ENCODE measurements around the gene ATXN10. TPM values are rescaled to one million over a fixed set of nuclear protein-coding genes. Genes with fewer than 3 reads are reported as not detected.

Gene ATXN10
- total and polyA plus RNA-seq, 10 of the 15 experiments (the other 5 are each of a cell fraction or from before 2014, with no cell fraction given) = 29.2 to 249 (median 146) TPM

DNA sequence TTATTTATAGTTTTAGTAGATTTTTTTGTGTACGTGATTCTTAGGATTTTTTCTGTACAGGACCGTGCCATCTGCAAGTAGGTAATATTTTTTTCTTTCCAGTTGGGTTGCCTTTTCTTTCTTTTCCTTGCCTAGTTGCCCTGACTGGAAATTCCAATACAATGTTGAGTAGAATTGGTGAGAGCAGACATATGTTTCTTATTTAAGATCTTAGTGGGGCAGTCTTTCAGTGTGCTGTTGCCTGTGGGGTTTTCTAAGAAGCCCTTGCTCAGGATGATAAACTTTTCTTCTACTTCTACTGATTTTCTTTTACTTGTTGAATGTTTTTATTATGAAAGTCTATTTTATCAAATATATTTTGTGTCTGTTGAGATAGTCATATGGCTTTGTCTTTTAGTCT, 33.0 kb downstream of the ATXN10 start:
- ChIA-PET CTCF (interaction anchor here (0.7 kb wide), 1 partner anchor 158 kb away, joined by 3 read pairs; no protein-coding TSS in a partner anchor), POLR2A (no interaction called here), SMC1A (ENCODE audit: uncharacterized antibody, unreplicated experiment) (no interaction called here), RAD21 (ENCODE audit: unreplicated experiment) (interaction anchor here (0.7 kb wide), 1 partner anchor 917 kb away, joined by 3 read pairs; no protein-coding TSS in a partner anchor)
- Histone ChIP-seq H3K4me2 (ENCODE audit: control insufficient read depth, insufficient read depth) (no peak overlapping the region), H3K4me1 (ENCODE audit: control insufficient read depth, insufficient read depth, low read length) (no peaks in the 10 kb centered on the region), H4K20me1 (ENCODE audit: control insufficient read depth, insufficient read depth) (no peaks in the 10 kb centered on the region; the same call in 1 of the 2 replicates), H3K27ac (ENCODE audit: control insufficient read depth, insufficient read depth) (no peak overlapping the region), H3K36me3 (ENCODE audit: control insufficient read depth in 2 of 2, insufficient read depth in 2 of 2, low read length in 1 of 2) (peaks cover 4 to 18% of the 10 kb centered on the region in 2 experiments; a peak in 3 of 4 replicates), H3K4me3 (no peak overlapping the region), H3K9me3 (replicated peaks; ENCODE audit: control insufficient read depth, insufficient read depth, low read length) (no peaks in the 10 kb centered on the region), H3K9ac (ENCODE audit: control insufficient read depth, insufficient read depth, low read length) (no peak overlapping the region), H3K27me3 (replicated peaks in 1 of 2; ENCODE audit: control insufficient read depth in 2 of 2, insufficient read depth in 2 of 2, low read length in 1 of 2) (no peaks in the 10 kb centered on the region), H3K79me2 (ENCODE audit: control insufficient read depth, insufficient read depth, low read length) (peaks cover 3% of the 10 kb centered on the region), H2AFZ (ENCODE audit: control insufficient read depth, low read depth, low read length) (no peak overlapping the region)
- no peak for DNase-seq (ENCODE audit: low read depth, low spot score)
- no peak for FAIRE-seq
- BruUV-seq (replicated peaks) = no TSS peak
- TF ChIP-seq KDM1A (IDR thresholded peaks at IDR 0.05; ENCODE audit: borderline replicate concordance) (no peak), SREBF2 (IDR thresholded peaks at IDR 0.05; ENCODE audit: low read length) (no peak), CEBPB (IDR thresholded peaks at IDR 0.05; ENCODE audit: borderline replicate concordance in 1 of 2, low read depth in 2 of 2, low read length in 2 of 2) (no peak), DPF2 (IDR thresholded peaks at IDR 0.05) (no peak), PAX5 (IDR thresholded peaks at IDR 0.05; ENCODE audit: borderline replicate concordance, low read depth, low read length) (no peak), IRF4 (IDR thresholded peaks at IDR 0.05; ENCODE audit: low read depth, low read length) (no peak)
- TF ChIP-seq, protein P1, sequence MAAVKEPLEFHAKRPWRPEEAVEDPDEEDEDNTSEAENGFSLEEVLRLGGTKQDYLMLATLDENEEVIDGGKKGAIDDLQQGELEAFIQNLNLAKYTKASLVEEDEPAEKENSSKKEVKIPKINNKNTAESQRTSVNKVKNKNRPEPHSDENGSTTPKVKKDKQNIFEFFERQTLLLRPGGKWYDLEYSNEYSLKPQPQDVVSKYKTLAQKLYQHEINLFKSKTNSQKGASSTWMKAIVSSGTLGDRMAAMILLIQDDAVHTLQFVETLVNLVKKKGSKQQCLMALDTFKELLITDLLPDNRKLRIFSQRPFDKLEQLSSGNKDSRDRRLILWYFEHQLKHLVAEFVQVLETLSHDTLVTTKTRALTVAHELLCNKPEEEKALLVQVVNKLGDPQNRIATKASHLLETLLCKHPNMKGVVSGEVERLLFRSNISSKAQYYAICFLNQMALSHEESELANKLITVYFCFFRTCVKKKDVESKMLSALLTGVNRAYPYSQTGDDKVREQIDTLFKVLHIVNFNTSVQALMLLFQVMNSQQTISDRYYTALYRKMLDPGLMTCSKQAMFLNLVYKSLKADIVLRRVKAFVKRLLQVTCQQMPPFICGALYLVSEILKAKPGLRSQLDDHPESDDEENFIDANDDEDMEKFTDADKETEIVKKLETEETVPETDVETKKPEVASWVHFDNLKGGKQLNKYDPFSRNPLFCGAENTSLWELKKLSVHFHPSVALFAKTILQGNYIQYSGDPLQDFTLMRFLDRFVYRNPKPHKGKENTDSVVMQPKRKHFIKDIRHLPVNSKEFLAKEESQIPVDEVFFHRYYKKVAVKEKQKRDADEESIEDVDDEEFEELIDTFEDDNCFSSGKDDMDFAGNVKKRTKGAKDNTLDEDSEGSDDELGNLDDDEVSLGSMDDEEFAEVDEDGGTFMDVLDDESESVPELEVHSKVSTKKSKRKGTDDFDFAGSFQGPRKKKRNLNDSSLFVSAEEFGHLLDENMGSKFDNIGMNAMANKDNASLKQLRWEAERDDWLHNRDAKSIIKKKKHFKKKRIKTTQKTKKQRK (IDR thresholded peaks at IDR 0.05; ENCODE audit: low read depth, low read length) = no peak
- in situ Hi-C loops (cut with MboI) = no loop called here
- intact Hi-C loops (cut with micrococcal nuclease; ENCODE audit: unreplicated experiment) = no loop called here
- 100% methylated on average over 2 of the region's 2 CpGs for WGBS (ENCODE audit: insufficient coverage, insufficient replicate concordance, low lambda C conversion rate, missing lambda C conversion rate)
- ATAC-seq = no peak

Data from GM12878 (cell line).